H9 (cell line): ENCODE results near the gene ERCC2. TPM values are rescaled to one million over a fixed set of nuclear protein-coding genes. Genes with fewer than 3 reads are reported as not detected.

Experiments used
- DNase-seq: peaks from one replicate; pipeline ENCODE4 v3.0.0-alpha.2; 2017
- H2AFZ ChIP-seq: one replicate; pipeline ENCODE4 v1.6.1; 2013; ENCODE audit warnings: mild to moderate bottlenecking, low read length, control low read depth, moderate library complexity
- H2AK5ac ChIP-seq: 2 replicates; pipeline ENCODE4 v1.6.1; 2013; ENCODE audit warnings: low read length, control low read depth, mixed read lengths; ENCODE audit not compliant: insufficient read length
- H2BK120ac ChIP-seq: one replicate; pipeline ENCODE4 v1.6.1; 2013; ENCODE audit warnings: low read depth, mild to moderate bottlenecking, low read length, control low read depth, inconsistent platforms; ENCODE audit not compliant: poor library complexity, severe bottlenecking
- H2BK12ac ChIP-seq: 2 replicates; pipeline ENCODE4 v1.6.1; 2013; ENCODE audit warnings: low read length, control low read depth, mixed read lengths, low read depth; ENCODE audit not compliant: insufficient read length
- H2BK15ac ChIP-seq: 2 replicates; pipeline ENCODE4 v1.6.1; 2013; ENCODE audit warnings: low read depth, low read length, control low read depth
- H2BK20ac ChIP-seq: one replicate; pipeline ENCODE4 v1.6.1; 2013; ENCODE audit warnings: low read depth, mild to moderate bottlenecking, low read length, control low read depth, inconsistent platforms; ENCODE audit not compliant: poor library complexity, severe bottlenecking
- H2BK5ac ChIP-seq: 2 replicates; pipeline ENCODE4 v1.6.1; 2013; ENCODE audit warnings: low read length, control low read depth, mixed read lengths; ENCODE audit not compliant: insufficient read length
- H3K14ac ChIP-seq: 2 replicates; pipeline ENCODE4 v1.6.1; 2013; ENCODE audit warnings: low read length, control low read depth; ENCODE audit not compliant: insufficient read depth
- H3K18ac ChIP-seq: 2 replicates; pipeline ENCODE4 v1.6.1; 2013; ENCODE audit warnings: low read depth, mild to moderate bottlenecking, mixed read lengths, low read length, control low read depth; ENCODE audit not compliant: insufficient read length
- H3K23ac ChIP-seq: 2 replicates; pipeline ENCODE4 v1.6.1; 2013; ENCODE audit warnings: low read length, control low read depth, mixed read lengths, low read depth; ENCODE audit not compliant: insufficient read length
- H3K23me2 ChIP-seq: 2 replicates; pipeline ENCODE4 v1.6.1; 2013; ENCODE audit warnings: low read depth, mild to moderate bottlenecking, mixed read lengths, low read length, control low read depth; ENCODE audit not compliant: insufficient read length, poor library complexity, severe bottlenecking
- H3K27ac ChIP-seq: 2 replicates; pipeline ENCODE4 v1.5.1; 2013; ENCODE audit warnings: low read length, control low read depth, mixed read lengths, low read depth; ENCODE audit not compliant: insufficient read length
- H3K27me3 ChIP-seq: 2 replicates; pipeline ENCODE4 v1.6.1; 2013; ENCODE audit warnings: low read length, control low read depth, inconsistent platforms; ENCODE audit not compliant: insufficient read depth
- H3K4ac ChIP-seq: 2 replicates; pipeline ENCODE4 v1.6.1; 2013; ENCODE audit warnings: low read depth, mild to moderate bottlenecking, control low read depth, inconsistent platforms, low read length, moderate library complexity
- H3K4me1 ChIP-seq: 2 replicates; pipeline ENCODE4 v1.6.1; 2013; ENCODE audit warnings: low read length, control low read depth, inconsistent platforms; ENCODE audit not compliant: insufficient read depth
- H3K4me2 ChIP-seq: 2 replicates; pipeline ENCODE4 v1.6.1; 2013; ENCODE audit warnings: low read length, control low read depth, mixed read lengths; ENCODE audit not compliant: insufficient read length, insufficient read depth
- H3K56ac ChIP-seq: 2 replicates; pipeline ENCODE4 v1.6.1; 2013; ENCODE audit warnings: low read depth, mild to moderate bottlenecking, mixed read lengths, low read length, control low read depth; ENCODE audit not compliant: insufficient read length
- H3K79me1 ChIP-seq: 2 replicates; pipeline ENCODE4 v1.6.1; 2013; ENCODE audit warnings: low read depth, mild to moderate bottlenecking, moderate library complexity, low read length, control low read depth, inconsistent platforms; ENCODE audit not compliant: insufficient read depth, poor library complexity, severe bottlenecking
- H3K79me2 ChIP-seq: 2 replicates; pipeline ENCODE4 v1.6.1; 2013; ENCODE audit warnings: low read length, control low read depth, inconsistent platforms; ENCODE audit not compliant: insufficient read depth
- H3K9ac ChIP-seq: 2 replicates; pipeline ENCODE4 v1.6.1; 2013; ENCODE audit warnings: low read length, control low read depth, mixed read lengths; ENCODE audit not compliant: insufficient read length; ENCODE audit errors: extremely low read depth
- H3K9me3 ChIP-seq: one replicate; pipeline ENCODE4 v1.6.1; 2013; ENCODE audit warnings: low read depth, low read length, inconsistent platforms; ENCODE audit not compliant: control insufficient read depth
- H3T11ph ChIP-seq: one replicate; pipeline ENCODE4 v1.6.1; 2013; ENCODE audit warnings: mild to moderate bottlenecking, low read length, control low read depth, inconsistent platforms
- H4K20me1 ChIP-seq: one replicate; pipeline ENCODE4 v1.6.1; 2013; ENCODE audit not compliant: control insufficient read depth, insufficient read length, insufficient read depth
- H4K5ac ChIP-seq: 2 replicates; pipeline ENCODE4 v1.6.1; 2013; ENCODE audit warnings: low read depth, mild to moderate bottlenecking, mixed read lengths, low read length, control low read depth; ENCODE audit not compliant: insufficient read length
- H4K8ac ChIP-seq: replicated peaks from 2 replicates; pipeline ENCODE4 v1.6.1; 2013; ENCODE audit warnings: low read length, control low read depth, mixed read lengths, low read depth; ENCODE audit not compliant: insufficient read length
- H4K91ac ChIP-seq: 2 replicates; pipeline ENCODE4 v1.6.1; 2013; ENCODE audit warnings: low read depth, mild to moderate bottlenecking, moderate library complexity, mixed read lengths, low read length, control low read depth; ENCODE audit not compliant: insufficient read length
- H3K27ac Mint-ChIP-seq, 3 experiments: 2 replicates in 2 of 3; 3 replicates in 1 of 3; pipeline ENCODE4 v1.8.0; 2020 to 2021; ENCODE audit warnings: mixed read lengths in 3 of 3, mild to moderate bottlenecking in 1 of 3, moderate library complexity in 1 of 3
- H3K27me3 Mint-ChIP-seq: 2 replicates; pipeline ENCODE4 v1.8.0; 2021; ENCODE audit warnings: low read depth, mild to moderate bottlenecking, moderate library complexity, mixed read lengths
- H3K36me3 Mint-ChIP-seq, 3 experiments: 2 replicates in 2 of 3; 3 replicates in 1 of 3; pipeline ENCODE4 v1.8.0; 2020 to 2021; ENCODE audit warnings: low read depth in 3 of 3, mixed read lengths in 3 of 3; ENCODE audit not compliant: insufficient read depth in 1 of 3
- H3K4me1 Mint-ChIP-seq, 2 experiments: 2 replicates each; pipeline ENCODE4 v1.8.0; 2020; ENCODE audit warnings: mixed read lengths in 2 of 2
- H3K4me3 Mint-ChIP-seq, 2 experiments: 2 replicates in 1 of 2; 3 replicates in 1 of 2; pipeline ENCODE4 v1.8.0; 2020 to 2021; ENCODE audit warnings: mild to moderate bottlenecking in 2 of 2, mixed read lengths in 2 of 2, moderate library complexity in 1 of 2
- H3K9me3 Mint-ChIP-seq, 2 experiments: 2 replicates in 1 of 2; 3 replicates in 1 of 2; pipeline ENCODE4 v1.8.0; 2020; ENCODE audit warnings: mild to moderate bottlenecking in 2 of 2, mixed read lengths in 2 of 2, moderate library complexity in 1 of 2
- CTCF ChIP-seq: fragments of 200-600 bp; sonication (generic); conservative IDR thresholded peaks from 3 replicates; pipeline ENCODE4 v1.8.0; 2021; ENCODE audit warnings: antibody characterized with exemption, mild to moderate bottlenecking
- WGBS: extraction: QIAGEN DNeasy Blood & Tissue Kit; methylation state at CpG from one replicate; pipeline ENCODE4 v1.1.7; 2013; ENCODE audit warnings: missing lambda C conversion rate, low lambda C conversion rate, mixed read lengths; ENCODE audit not compliant: insufficient read length; ENCODE audit errors: extremely low coverage; 5-methylcytosine and 5-hydroxymethylcytosine counted together
- total RNA-seq: library from RNA; stranded (reverse); gene quantifications from 2 replicates; pipeline ENCODE4 v1.2.1, GENCODE V29; 2021

Gene ERCC2
- total RNA-seq, 1 experiment from 2014 or later = 98.7 TPM

GRCh38 chr19:45356760-45357444, 13.5 kb downstream of the ERCC2 start:
- H3K9me3 ChIP-seq = no peaks in the 10 kb centered on the region
- no peak overlapping the region for H3K14ac ChIP-seq
- no peak overlapping the region for H2AFZ ChIP-seq
- no peak overlapping the region for H3K18ac ChIP-seq
- H3K79me2 ChIP-seq = no peaks in the 10 kb centered on the region
- H3T11ph ChIP-seq = no peak overlapping the region
- WGBS = no CpG with 5 or more reads among the region's 20 CpGs
- no peak overlapping the region for H2BK120ac ChIP-seq
- H3K79me1 ChIP-seq = no peaks in the 10 kb centered on the region
- H4K20me1 ChIP-seq = no peaks in the 10 kb centered on the region
- no peak overlapping the region for H3K23ac ChIP-seq
- H4K91ac ChIP-seq = no peak overlapping the region
- H2BK20ac ChIP-seq = no peak overlapping the region
- H2BK12ac ChIP-seq = no peak overlapping the region
- no peak overlapping the region for H3K9ac ChIP-seq
- H3K27me3 Mint-ChIP-seq = no peaks in the 10 kb centered on the region; the same call in 1 of the 2 replicates
- no peak overlapping the region for H2BK5ac ChIP-seq
- H3K27me3 ChIP-seq = no peaks in the 10 kb centered on the region
- no peak overlapping the region for H3K4ac ChIP-seq
- H3K9me3 Mint-ChIP-seq = no peaks in the 10 kb centered on the region
- no peak for TF ChIP-seq CTCF
- no peaks in the 10 kb centered on the region for H3K23me2 ChIP-seq
- H2BK15ac ChIP-seq = no peak overlapping the region
- H3K27ac ChIP-seq = no peak overlapping the region
- no peak overlapping the region for H3K4me2 ChIP-seq
- H3K56ac ChIP-seq = no peak overlapping the region
- H3K36me3 Mint-ChIP-seq = peaks cover 63 to 89% (median 87%) of the 10 kb centered on the region in 3 experiments; a peak in 6 of 7 replicates
- no peak overlapping the region for H2AK5ac ChIP-seq
- no peak for DNase-seq
- H3K4me1 Mint-ChIP-seq = no peaks in the 10 kb centered on the region
- no peak overlapping the region for H3K4me3 Mint-ChIP-seq
- H4K5ac ChIP-seq = no peak overlapping the region
- no peak overlapping the region for H3K27ac Mint-ChIP-seq
- H4K8ac ChIP-seq = no peak overlapping the region
- no peaks in the 10 kb centered on the region for H3K4me1 ChIP-seq
